Activated gamma-delta T cell (primary cell): Measurements from ENCODE around the gene HTD2.
A peak's percentile ranks its signal among the peaks of the same experiment; 100 is the strongest.
"Not testable (repeated sequence)": the region's sequence is repeated elsewhere in the genome, so short reads cannot be mapped to it uniquely, and the experiment has no call there.

ENCODE experiments used
- DNase-seq: peaks from one replicate; lab custom pipeline; 2025; lab: John Stamatoyannopoulos, UW

Gene HTD2

GRCh38 chr3:58333206-58334012, 27.1 kb downstream of the HTD2 start:
- peak; percentile 8 for DNase-seq

GRCh38 chr3:58334013-58334321, 27.6 kb downstream of the HTD2 start:
- no peak for DNase-seq

DNA sequence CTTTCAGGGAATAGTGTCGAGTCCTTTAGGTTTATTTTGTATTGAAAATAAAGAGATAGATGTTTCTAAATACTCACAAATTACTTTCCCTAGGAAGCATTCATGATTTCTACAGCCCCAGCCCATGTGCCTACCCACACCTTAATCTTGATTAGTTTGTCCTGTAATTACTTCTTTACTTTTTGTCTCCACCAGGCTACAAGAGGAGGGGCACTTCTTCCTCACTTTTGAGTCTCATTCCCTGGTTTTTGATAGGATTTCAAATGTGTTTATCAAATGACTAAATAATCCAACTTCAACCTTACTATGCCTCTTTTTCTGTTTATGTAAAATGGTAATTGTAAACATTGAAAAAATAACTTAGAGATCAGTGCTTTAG, 28.2 kb downstream of the HTD2 start:
- DNase-seq = no peak

GRCh38 chr3:58335652-58335947, 29.3 kb downstream of the HTD2 start:
- no peak for DNase-seq

DNA sequence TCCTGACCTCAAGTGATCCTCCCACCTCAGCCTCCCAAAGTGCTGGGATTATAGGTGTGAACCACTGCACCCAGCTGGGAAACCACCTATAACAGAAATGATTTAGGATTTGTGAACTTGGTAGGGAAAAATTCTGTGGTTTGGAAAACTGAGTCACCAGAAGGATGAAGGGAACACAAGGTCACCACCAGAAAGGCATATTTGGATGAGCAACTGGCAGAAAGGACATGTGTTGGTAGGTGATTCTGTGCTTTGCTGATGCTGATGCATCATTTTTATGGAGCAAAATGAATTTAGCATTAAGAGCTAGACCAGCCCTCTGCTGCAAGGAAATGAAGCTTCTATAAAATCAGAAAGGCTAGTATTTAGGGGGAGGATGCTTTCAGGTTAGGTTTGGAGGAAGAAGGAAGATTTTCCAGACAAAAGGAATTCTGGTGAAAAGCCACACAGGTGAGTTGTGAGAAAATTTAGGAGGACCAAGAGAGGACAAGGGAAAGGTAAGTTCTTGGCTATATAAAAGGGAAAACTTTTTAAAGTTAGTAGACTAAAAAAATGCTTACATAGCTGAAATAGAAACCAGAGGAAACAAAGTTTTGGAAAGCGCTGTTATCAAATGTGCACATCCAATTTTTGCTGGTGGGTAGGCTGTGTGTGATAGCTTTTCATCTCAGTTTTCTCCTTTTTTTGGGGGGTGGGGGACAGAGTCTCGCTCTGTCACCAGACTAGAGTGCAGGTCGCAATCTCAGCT, 30.0 kb downstream of the HTD2 start:
- no peak for DNase-seq

DNA sequence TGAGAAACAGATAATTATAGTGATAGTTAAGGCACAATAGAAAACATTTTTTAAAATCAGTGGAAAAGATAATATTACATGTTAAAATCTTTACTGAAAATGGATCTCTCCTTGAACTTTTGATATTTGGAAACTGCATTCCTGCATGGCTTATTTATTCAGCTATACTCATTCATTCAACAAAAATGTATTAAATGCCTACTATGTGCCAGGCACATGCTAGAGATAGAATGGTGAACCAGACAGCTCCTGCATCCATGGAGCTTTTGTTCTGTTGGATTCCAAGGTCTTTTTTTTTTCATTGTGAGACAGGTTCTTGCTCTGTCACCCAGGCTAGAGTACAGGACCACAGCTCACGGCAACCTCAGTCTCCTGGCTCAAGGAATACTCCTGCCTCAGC, 30.9 kb downstream of the HTD2 start:
- DNase-seq = no peak

DNA sequence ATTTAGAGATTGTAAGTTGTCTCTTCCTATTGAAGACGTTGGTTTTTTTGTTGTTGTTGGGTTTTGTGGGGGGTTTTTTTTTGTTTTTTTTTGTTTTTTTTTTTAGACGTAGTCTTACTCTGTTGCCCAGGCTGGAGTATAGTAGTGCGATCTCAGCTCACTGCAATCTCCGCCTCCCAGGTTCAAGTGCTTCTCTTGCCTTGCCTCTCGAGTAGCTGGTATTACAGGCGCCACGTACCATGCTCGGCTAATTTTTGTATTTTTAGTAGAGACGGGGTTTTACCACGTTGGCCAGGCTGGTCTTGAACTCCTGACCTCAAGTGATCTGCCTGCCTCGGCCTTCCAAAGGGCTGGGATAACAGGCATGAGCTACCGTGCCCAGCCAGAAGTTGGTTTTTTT, 32.8 kb downstream of the HTD2 start:
- not testable (repeated sequence) for DNase-seq

DNA sequence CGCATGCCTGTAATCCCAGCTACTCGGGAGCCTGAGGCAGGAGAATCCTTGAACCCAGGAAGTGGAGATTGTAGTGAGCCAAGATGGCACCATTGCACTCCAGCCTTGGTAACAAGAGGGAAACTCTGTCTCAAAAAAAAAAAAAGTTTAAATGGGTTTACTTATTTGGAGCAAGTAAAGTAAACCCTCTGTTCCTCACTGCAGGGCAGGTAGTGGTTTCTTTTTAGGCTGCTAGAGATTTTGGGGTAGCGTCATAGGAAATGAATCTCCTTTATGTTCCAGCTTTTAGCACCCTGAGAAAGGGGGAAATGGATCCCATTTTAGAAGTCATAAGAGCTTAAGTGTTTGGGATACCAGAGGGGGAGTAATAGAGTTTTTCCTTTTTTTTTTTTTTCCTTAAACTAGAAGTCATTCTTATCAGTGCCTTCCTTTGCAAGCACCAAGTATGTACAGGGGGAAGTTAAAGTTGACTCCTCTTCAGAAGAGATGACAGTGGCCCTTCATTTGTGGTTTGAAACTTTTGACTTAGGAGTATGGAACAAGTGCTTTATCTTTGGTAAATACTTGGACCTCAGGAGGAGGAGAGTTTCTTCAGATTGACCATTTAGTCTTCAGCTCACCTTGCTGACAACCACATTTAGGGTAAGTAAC, 34.4 kb downstream of the HTD2 start:
- no peak for DNase-seq

GRCh38 chr3:58341376-58341775, 35.1 kb downstream of the HTD2 start:
- DNase-seq = no peak

DNA sequence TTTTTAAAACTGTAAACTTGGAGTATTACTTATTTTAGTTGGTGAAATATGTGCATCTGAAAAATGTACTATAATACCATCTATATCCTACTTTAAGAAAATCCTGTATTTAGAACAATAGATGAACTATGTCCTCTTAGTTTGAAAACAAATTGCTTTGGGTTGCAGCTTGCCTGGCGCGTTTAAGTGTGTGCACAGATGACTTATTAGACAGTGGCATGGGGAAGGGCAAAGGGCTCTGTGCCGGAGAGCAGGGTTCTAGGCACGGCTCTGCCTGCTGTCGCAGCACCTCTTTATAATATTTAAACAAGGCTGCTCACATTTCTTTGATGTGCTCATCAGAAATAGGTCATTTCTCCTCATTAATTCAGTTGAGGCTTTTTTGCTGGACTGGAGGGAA, 36.4 kb downstream of the HTD2 start:
- no peak for DNase-seq

- no peak for DNase-seq
These were observed 39.1 kb downstream of the HTD2 start for GRCh38 chr3:58345457-58345856.

DNA sequence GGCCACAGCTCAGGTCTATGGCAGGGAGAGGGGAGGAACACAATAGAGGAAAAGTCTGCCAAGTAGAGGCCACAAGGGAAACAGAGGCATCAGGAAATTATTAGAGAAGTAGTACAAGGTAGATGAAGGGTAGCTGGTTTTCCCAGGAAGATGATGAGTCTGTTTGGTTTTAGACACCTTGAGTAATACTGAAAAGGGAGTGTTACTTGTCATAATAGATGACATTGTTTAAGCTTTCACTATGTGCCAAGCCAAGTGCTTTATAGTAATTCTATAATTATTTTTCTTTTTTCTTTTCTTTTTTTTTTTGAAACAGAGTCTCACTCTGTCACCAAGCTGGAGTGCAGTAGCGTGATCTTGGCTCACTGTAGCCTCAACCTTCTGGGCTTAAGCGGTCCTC, 40.0 kb downstream of the HTD2 start:
- no peak for DNase-seq

- DNase-seq = no peak
These were observed 41.7 kb downstream of the HTD2 start for GRCh38 chr3:58347984-58348383.

DNA sequence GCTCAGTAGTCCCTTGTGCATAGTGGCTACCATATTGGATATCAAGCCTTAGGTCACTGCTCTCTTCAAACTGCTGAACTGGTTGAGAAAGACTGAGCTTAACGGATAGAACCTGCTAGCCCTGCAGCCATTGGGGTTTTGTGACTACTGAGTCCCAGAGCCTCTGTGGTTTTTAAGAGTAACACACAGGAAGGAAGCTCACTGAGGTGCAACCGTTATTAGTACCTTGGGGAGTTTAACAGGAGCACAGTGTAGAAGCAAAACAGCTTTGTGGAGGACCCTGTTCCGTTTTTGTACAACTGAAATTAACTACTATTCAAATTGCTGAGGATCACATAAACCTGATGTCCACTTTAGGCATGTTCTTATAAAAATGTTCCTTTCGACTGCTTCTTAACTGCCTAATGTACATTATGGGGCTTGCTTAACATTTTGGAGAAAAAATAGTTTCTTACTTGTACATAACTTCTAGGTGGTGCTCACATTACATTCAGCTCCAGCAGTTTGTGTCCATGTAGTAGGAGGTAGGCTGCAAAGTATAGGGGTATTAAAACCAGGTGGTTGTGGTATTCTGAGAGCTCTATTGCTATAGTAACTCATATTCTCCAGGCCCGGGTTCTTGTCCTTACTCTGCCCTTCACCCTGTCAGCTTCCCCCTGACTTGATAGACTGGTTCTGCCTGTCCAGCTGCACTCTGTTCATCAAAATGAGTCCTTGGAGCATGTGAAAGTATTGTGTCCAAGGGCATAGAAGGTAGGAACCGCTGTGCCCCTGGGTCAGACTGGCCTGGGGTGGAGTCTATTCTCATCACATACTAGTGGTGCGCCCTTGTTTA, 43.7 kb downstream of the HTD2 start:
- DNase-seq = no peak

- no peak for DNase-seq
These were observed 44.3 kb downstream of the HTD2 start for GRCh38 chr3:58350627-58351013.

- DNase-seq = no peak
These were observed 45.6 kb downstream of the HTD2 start for GRCh38 chr3:58351920-58352319.

- no peak for DNase-seq
These were observed 46.3 kb downstream of the HTD2 start for GRCh38 chr3:58352626-58353025.

DNA sequence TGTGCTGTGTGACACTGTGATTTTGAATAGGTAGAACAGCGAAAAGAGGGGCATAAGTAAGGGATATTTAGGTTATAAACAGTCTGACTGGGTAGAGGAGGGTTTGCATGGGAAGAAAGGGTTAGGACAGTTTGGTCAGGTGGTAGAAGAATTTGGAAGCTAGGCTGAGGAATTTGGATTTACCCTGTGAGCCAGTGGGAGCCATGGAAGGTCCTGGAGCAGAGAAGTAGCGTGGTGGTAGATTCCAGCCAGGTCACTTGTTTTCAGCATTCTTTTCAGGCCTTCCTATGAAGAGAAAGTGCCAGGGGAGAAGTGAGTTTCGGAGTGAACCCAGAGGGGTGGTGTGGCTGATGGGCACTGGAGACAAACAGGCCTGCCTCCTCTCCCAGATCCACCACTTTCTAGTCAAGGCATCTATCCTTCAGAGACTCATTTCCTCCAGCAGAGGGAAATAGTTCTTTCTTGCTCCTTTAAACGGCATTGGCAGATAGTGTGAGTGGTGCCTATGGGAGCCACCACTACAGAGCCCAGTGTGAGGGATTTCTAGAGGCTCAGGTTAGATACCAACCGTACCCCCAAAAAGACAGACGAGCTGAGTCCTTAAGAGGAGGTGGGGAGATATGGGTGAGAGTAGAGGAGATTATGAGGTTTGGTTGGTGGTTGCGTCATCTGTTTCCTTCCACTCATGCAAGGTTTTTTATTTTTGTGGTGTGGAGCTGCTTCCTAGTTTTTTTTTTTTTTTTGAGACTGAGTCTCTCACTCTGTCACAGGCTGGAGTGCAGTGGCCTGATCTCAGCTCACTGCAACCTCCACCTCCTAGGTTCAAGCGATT, 47.6 kb downstream of the HTD2 start:
- no peak for DNase-seq

DNA sequence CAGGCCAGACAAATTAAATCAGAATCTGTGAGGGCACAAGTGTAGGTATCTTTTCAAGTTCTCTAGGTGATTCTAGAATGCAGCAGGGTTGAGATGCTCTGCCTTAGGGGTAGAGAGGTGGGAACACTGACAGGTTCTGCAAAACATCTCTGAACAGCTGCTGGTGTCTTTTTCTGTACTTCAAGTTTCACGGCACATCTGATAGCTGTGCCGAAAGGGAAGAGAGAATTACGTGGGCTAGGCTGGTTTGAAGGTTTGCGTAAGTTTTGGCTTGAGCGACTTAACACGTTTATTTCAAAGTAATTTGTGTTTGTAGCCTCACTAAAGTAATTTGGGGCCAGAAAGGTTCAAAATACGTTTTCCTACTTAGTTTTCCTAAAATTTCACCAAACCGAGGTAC, 48.9 kb downstream of the HTD2 start:
- no peak for DNase-seq

- no peak for DNase-seq
These were observed 49.7 kb downstream of the HTD2 start for GRCh38 chr3:58356054-58356453.

DNA sequence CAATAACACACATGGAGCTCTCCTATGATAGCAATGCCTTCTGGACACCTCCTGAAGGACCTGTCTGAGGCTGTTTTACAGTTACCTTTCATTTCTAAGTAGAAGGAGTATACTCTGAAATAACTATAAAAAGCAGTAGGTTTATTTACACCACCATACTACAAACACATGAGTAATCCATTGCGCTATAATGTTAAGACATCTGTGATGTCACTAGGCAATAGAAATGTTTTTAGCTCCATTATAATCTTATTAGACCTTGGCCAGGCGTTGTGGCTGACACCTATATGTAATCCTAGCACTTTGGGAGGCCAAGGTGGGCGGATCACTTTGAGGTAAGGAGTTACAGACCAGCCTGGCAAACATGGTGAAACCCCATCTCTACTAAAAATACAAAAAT, 51.1 kb downstream of the HTD2 start:
- no peak for DNase-seq

DNA sequence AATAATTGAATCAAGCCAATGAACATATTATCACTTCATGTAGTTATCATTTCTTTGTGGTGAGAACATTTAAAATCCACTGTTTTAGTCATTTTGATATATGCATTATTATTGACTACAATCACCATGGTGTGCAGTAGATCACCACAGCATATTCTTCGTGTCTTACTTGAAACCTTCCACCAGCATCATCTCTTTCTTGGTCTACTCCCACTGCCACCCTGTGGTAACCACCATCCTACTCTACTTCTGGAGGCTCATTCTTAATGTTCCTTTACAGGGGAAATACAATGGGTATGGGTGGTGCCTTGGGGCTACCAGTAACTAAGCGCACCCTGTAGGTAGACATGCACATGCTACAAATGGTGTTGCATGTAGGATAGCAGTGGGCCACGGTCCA, 51.8 kb downstream of the HTD2 start:
- DNase-seq = no peak
